GM23338 (cell line): ENCODE results near the gene DNAAF5. TPM values are rescaled to one million over a fixed set of nuclear protein-coding genes. Genes with fewer than 3 reads are reported as not detected.

Experiments
- ATAC-seq: fragments of 200-7000 bp; cut with Tn5 transposase; 3 replicates; pipeline ENCODE4 v1.9.1; 2020
- DNase-seq: peaks from one replicate; pipeline ENCODE4 v3.0.0-alpha.2; 2015; ENCODE audit warnings: low spot score
- H2AFZ ChIP-seq: fragments of 200-600 bp; sonication (generic); 2 replicates; pipeline ENCODE4 v1.8.0; 2016; ENCODE audit warnings: antibody characterized with exemption, mild to moderate bottlenecking, moderate library complexity
- H3F3A ChIP-seq: fragments of 200-600 bp; sonication (generic); replicated peaks from 2 replicates; pipeline ENCODE4 v1.8.0; 2017; ENCODE audit warnings: antibody characterized with exemption, mixed run types, low read depth
- H3K27ac ChIP-seq: fragments of 200-600 bp; sonication (generic); 2 replicates; pipeline ENCODE4 v1.6.1; 2016; ENCODE audit warnings: low read depth
- H3K27me3 ChIP-seq: fragments of 200-600 bp; sonication (generic); 2 replicates; pipeline ENCODE4 v1.8.0; 2016; ENCODE audit warnings: mild to moderate bottlenecking, mixed run types, moderate library complexity; ENCODE audit not compliant: insufficient read depth
- H3K36me3 ChIP-seq: fragments of 200-600 bp; sonication (generic); 2 replicates; pipeline ENCODE4 v1.8.0; 2016; ENCODE audit warnings: mild to moderate bottlenecking; ENCODE audit not compliant: insufficient read depth
- H3K4me1 ChIP-seq: fragments of 200-600 bp; sonication (generic); 2 replicates; pipeline ENCODE4 v1.8.0; 2016; ENCODE audit warnings: mild to moderate bottlenecking, moderate library complexity; ENCODE audit not compliant: insufficient read depth
- H3K4me2 ChIP-seq: fragments of 200-600 bp; sonication (generic); 2 replicates; pipeline ENCODE4 v1.7.1; 2017; ENCODE audit warnings: mixed run types
- H3K4me3 ChIP-seq: fragments of 200-600 bp; sonication (generic); 2 replicates; pipeline ENCODE4 v1.6.1; 2016; ENCODE audit warnings: mixed run types
- H3K79me2 ChIP-seq: fragments of 200-600 bp; sonication (generic); replicated peaks from 2 replicates; pipeline ENCODE4 v1.8.0; 2017; ENCODE audit warnings: mild to moderate bottlenecking; ENCODE audit not compliant: insufficient read depth
- H3K9me2 ChIP-seq: fragments of 200-600 bp; sonication (generic); 2 replicates; pipeline ENCODE4 v1.8.0; 2017; ENCODE audit not compliant: insufficient read depth
- H4K20me1 ChIP-seq: fragments of 200-600 bp; sonication (generic); replicated peaks from 2 replicates; pipeline ENCODE4 v1.8.0; 2017; ENCODE audit warnings: mild to moderate bottlenecking; ENCODE audit not compliant: insufficient read depth
- H3K27ac Mint-ChIP-seq: 2 replicates; pipeline ENCODE4 v1.8.0; 2020; ENCODE audit warnings: inconsistent platforms, mild to moderate bottlenecking, moderate library complexity, mixed read lengths
- H3K27me3 Mint-ChIP-seq: 3 replicates; pipeline ENCODE4 v1.8.0; 2022; ENCODE audit warnings: low read depth, mild to moderate bottlenecking, moderate library complexity, mixed read lengths, inconsistent platforms; ENCODE audit not compliant: insufficient read depth, poor library complexity
- H3K36me3 Mint-ChIP-seq: 3 replicates; pipeline ENCODE4 v1.8.0; 2021; ENCODE audit warnings: low read depth, mild to moderate bottlenecking, inconsistent platforms, moderate library complexity, mixed read lengths
- H3K4me1 Mint-ChIP-seq: 3 replicates; pipeline ENCODE4 v1.8.0; 2020; ENCODE audit warnings: mild to moderate bottlenecking, inconsistent platforms, mixed read lengths
- H3K4me3 Mint-ChIP-seq: 3 replicates; pipeline ENCODE4 v1.8.0; 2021; ENCODE audit warnings: moderate library complexity, mild to moderate bottlenecking, inconsistent platforms, mixed read lengths
- H3K9me3 Mint-ChIP-seq: 3 replicates; pipeline ENCODE4 v1.8.0; 2020; ENCODE audit warnings: moderate library complexity, mild to moderate bottlenecking, inconsistent platforms, mixed read lengths
- CREB1 ChIP-seq: fragments of 250-450 bp; sonication (Bioruptor Pico); IDR thresholded peaks from 2 replicates; pipeline ENCODE4 v1.5.0; 2020; ENCODE audit warnings: low read depth, mild to moderate bottlenecking, moderate library complexity
- CTCF ChIP-seq, 2 experiments: fragments of 200-600 bp in 1 of 2; sonication (generic) in 1 of 2; conservative IDR thresholded peaks; 2 replicates each; pipeline versions ENCODE4 v1.5.1 to v1.6.1; 2016 to 2017; ENCODE audit warnings: antibody characterized with exemption in 2 of 2, low read depth in 2 of 2, mild to moderate bottlenecking in 2 of 2, moderate library complexity in 1 of 2
- ETS1 ChIP-seq: IDR thresholded peaks from 2 replicates; pipeline ENCODE4 v1.6.1; 2016; ENCODE audit warnings: antibody characterized with exemption
- EZH2 ChIP-seq: fragments of 200-600 bp; sonication (generic); IDR thresholded peaks from one replicate; pipeline ENCODE4 v1.8.0; 2017; ENCODE audit warnings: antibody characterized with exemption, mild to moderate bottlenecking, low read depth; ENCODE audit not compliant: unreplicated experiment
- EZH2phosphoT487 ChIP-seq: fragments of 200-600 bp; sonication (generic); IDR thresholded peaks from one replicate; pipeline ENCODE4 v1.8.1; 2018; ENCODE audit warnings: antibody characterized with exemption; ENCODE audit not compliant: unreplicated experiment
- JUNB ChIP-seq: IDR thresholded peaks from one replicate; pipeline ENCODE4 v1.6.1; 2016; ENCODE audit warnings: antibody characterized with exemption; ENCODE audit not compliant: unreplicated experiment
- NANOG ChIP-seq: IDR thresholded peaks from 2 replicates; pipeline ENCODE4 v1.6.1; 2016; ENCODE audit warnings: antibody characterized with exemption, borderline replicate concordance
- POLR2AphosphoS5 ChIP-seq: IDR thresholded peaks from 2 replicates; pipeline ENCODE4 v1.6.1; 2016; ENCODE audit warnings: antibody characterized with exemption, low read depth
- REST ChIP-seq: IDR thresholded peaks from one replicate; pipeline ENCODE4 v1.6.1; 2018; ENCODE audit warnings: antibody characterized with exemption; ENCODE audit not compliant: unreplicated experiment
- STAT1 ChIP-seq: IDR thresholded peaks from one replicate; pipeline ENCODE4 v1.6.1; 2016; ENCODE audit warnings: antibody characterized with exemption; ENCODE audit not compliant: unreplicated experiment
- ZNF114 ChIP-seq: fragments of 250-450 bp; sonication (Bioruptor Pico); IDR thresholded peaks from 2 replicates; pipeline ENCODE4 v1.5.0; 2020; ENCODE audit warnings: mild to moderate bottlenecking, moderate library complexity
- ZNF331 ChIP-seq: fragments of 250-450 bp; sonication (Bioruptor Pico); IDR thresholded peaks from 2 replicates; pipeline ENCODE4 v1.5.0; 2020; ENCODE audit warnings: low read depth, mild to moderate bottlenecking, moderate library complexity
- polyA plus RNA-seq: library from polyadenylated mRNA; unstranded; fragments of >200 nt; fragmentation: Nextera tagmentation; extraction: Ambion mirVana; gene quantifications from 2 replicates; pipeline ENCODE4 v1.2.1, GENCODE V29; 2016
- total RNA-seq: library from RNA; depleted of rRNA; stranded (reverse); fragments of >200 nt; shearing (Covaris generic); gene quantifications from 2 replicates; pipeline ENCODE4 v1.2.3, GENCODE V29; 2014

Gene DNAAF5
- total and polyA plus RNA-seq, 2 experiments from 2014 or later: 20.4 to 86.7 TPM

GRCh38 chr7:726854-727103, 280 bp downstream of the DNAAF5 start:
- Histone ChIP-seq H3K4me1 (peaks cover 7% of the 10 kb centered on the region; the same call in 1 of the 2 replicates), H3K79me2 (peaks cover 84% of the 10 kb centered on the region), H4K20me1 (peaks cover 3% of the 10 kb centered on the region; the same call in 1 of the 2 replicates), H3K27ac (no peak overlapping the region), H3K4me3 (peak overlapping the region; percentile 69), H2AFZ (no peak overlapping the region), H3K9me2 (peaks cover 7% of the 10 kb centered on the region; the same call in 1 of the 2 replicates), H3K36me3 (peaks cover 17% of the 10 kb centered on the region; the same call in 1 of the 2 replicates), H3F3A (no peaks in the 10 kb centered on the region), H3K4me2 (peak overlapping the region; percentile 89; the same call in 1 of the 2 replicates), H3K27me3 (no peaks in the 10 kb centered on the region)
- Mint-ChIP-seq H3K4me3 (no peak overlapping the region; the same call in 2 of the 3 replicates), H3K9me3 (peaks cover 43% of the 10 kb centered on the region), H3K27ac (no peak overlapping the region), H3K36me3 (peaks cover 65% of the 10 kb centered on the region), H3K27me3 (peaks cover 28% of the 10 kb centered on the region), H3K4me1 (peaks cover 15% of the 10 kb centered on the region)
- ATAC-seq: peak; percentile 7
- DNase-seq: no peak
- TF ChIP-seq EZH2phosphoT487: no peak
- TF ChIP-seq POLR2AphosphoS5: no peak
- no peak for TF ChIP-seq ETS1
- no peak for TF ChIP-seq NANOG
- no peak for TF ChIP-seq STAT1
- TF ChIP-seq ZNF331 (CRISPR knock-in tag): no peak
- no peak for TF ChIP-seq EZH2
- TF ChIP-seq CREB1: no peak
- TF ChIP-seq CTCF (conservative IDR thresholded peaks at IDR 0.05; ENCODE audit: low read depth in 2 of 2): no peak

GRCh38 chr7:727104-727805, 756 bp downstream of the DNAAF5 start, which contains the start of gene PRKAR1B:
TSS of gene PRKAR1B (minus strand) at chr7:727281. CDS start at chr7:711505, 15,776 bp downstream.
- Histone ChIP-seq H3F3A (no peaks in the 10 kb centered on the region), H3K36me3 (peaks cover 17% of the 10 kb centered on the region; the same call in 1 of the 2 replicates), H3K9me2 (peaks cover 7% of the 10 kb centered on the region; the same call in 1 of the 2 replicates), H3K4me2 (peak within 1 kb of the TSS; percentile 89), H3K4me1 (peaks cover 7% of the 10 kb centered on the region; the same call in 1 of the 2 replicates), H4K20me1 (peaks cover 3% of the 10 kb centered on the region; the same call in 1 of the 2 replicates), H3K27me3 (no peaks in the 10 kb centered on the region), H3K4me3 (peak within 1 kb of the TSS; percentile 69), H3K79me2 (peaks cover 84% of the 10 kb centered on the region), H3K27ac (no peak within 1 kb of the TSS), H2AFZ (no peak within 1 kb of the TSS)
- Mint-ChIP-seq H3K4me3 (peak within 1 kb of the TSS; percentile 89), H3K4me1 (peaks cover 15% of the 10 kb centered on the region), H3K9me3 (peaks cover 40% of the 10 kb centered on the region), H3K27ac (peak within 1 kb of the TSS; percentile 89), H3K36me3 (peaks cover 61% of the 10 kb centered on the region), H3K27me3 (peaks cover 28% of the 10 kb centered on the region)
- DNase-seq: peak; percentile 73
- TF ChIP-seq ETS1 (no peak), REST (no peak), ZNF331 (CRISPR knock-in tag) (no peak), EZH2 (no peak), NANOG (no peak), ZNF114 (CRISPR knock-in tag) (no peak), EZH2phosphoT487 (no peak), JUNB (no peak), POLR2AphosphoS5 (no peak)
- ATAC-seq: peak; percentile 41
